DOHH2 (cell line): ENCODE measurements around the gene WWC1.

Experiments
- H3F3A ChIP-seq: fragments of 200-600 bp; sonication (generic), shearing (Covaris generic); 2 replicates; pipeline ENCODE4 v1.6.0; 2016; ENCODE audit warnings: antibody characterized with exemption, mild to moderate bottlenecking; ENCODE audit not compliant: control insufficient read depth, insufficient read depth
- H3K27ac ChIP-seq: fragments of 200-600 bp; sonication (generic); 2 replicates; pipeline ENCODE4 v1.5.1; 2014; ENCODE audit warnings: low read depth, mild to moderate bottlenecking, low read length, moderate library complexity
- H3K27me3 ChIP-seq: fragments of 200-600 bp; sonication (generic); 2 replicates; pipeline ENCODE4 v1.6.1; 2014; ENCODE audit warnings: mild to moderate bottlenecking, low read length, mixed read lengths; ENCODE audit not compliant: control insufficient read depth
- H3K36me3 ChIP-seq: fragments of 200-600 bp; sonication (generic); 2 replicates; pipeline ENCODE4 v1.6.1; 2014; ENCODE audit warnings: mild to moderate bottlenecking, low read length, moderate library complexity, mixed read lengths; ENCODE audit not compliant: control insufficient read depth
- H3K4me1 ChIP-seq: fragments of 200-600 bp; sonication (generic); 2 replicates; pipeline ENCODE4 v1.6.1; 2014; ENCODE audit warnings: mild to moderate bottlenecking, low read length, mixed read lengths; ENCODE audit not compliant: control insufficient read depth
- H3K4me2 ChIP-seq: fragments of 200-600 bp; sonication (generic); 2 replicates; pipeline ENCODE4 v1.6.0; 2014; ENCODE audit warnings: mild to moderate bottlenecking, low read length, moderate library complexity
- H3K4me3 ChIP-seq: fragments of 200-600 bp; sonication (generic); 2 replicates; pipeline ENCODE4 v1.5.1; 2014; ENCODE audit warnings: mild to moderate bottlenecking, low read length, mixed read lengths
- H3K79me2 ChIP-seq: fragments of 200-600 bp; sonication (generic); 2 replicates; pipeline ENCODE4 v1.6.1; 2014; ENCODE audit warnings: mild to moderate bottlenecking, low read length, mixed read lengths; ENCODE audit not compliant: control insufficient read depth
- H3K9me2 ChIP-seq: fragments of 200-600 bp; sonication (generic); replicated peaks from 2 replicates; pipeline ENCODE4 v1.6.1; 2014; ENCODE audit warnings: mild to moderate bottlenecking, low read length, mixed read lengths; ENCODE audit not compliant: control insufficient read depth
- H3K9me3 ChIP-seq: fragments of 200-600 bp; sonication (generic); 2 replicates; pipeline ENCODE4 v1.6.1; 2014; ENCODE audit warnings: antibody characterized with exemption, low read length, mixed read lengths; ENCODE audit not compliant: control insufficient read depth, insufficient read depth
- H4K20me1 ChIP-seq: fragments of 200-600 bp; sonication (generic); 2 replicates; pipeline ENCODE4 v1.6.0; 2014; ENCODE audit warnings: low read depth, mild to moderate bottlenecking, antibody characterized with exemption, low read length, moderate library complexity; ENCODE audit not compliant: control insufficient read depth, insufficient read depth
- CTCF ChIP-seq: fragments of 200-600 bp; sonication (generic); IDR thresholded peaks from one replicate; pipeline ENCODE4 v1.5.1; 2014; ENCODE audit warnings: antibody characterized with exemption, mild to moderate bottlenecking, low read depth, low read length; ENCODE audit not compliant: poor library complexity, severe bottlenecking
- EZH2phosphoT487 ChIP-seq: fragments of 200-600 bp; sonication (generic); IDR thresholded peaks from 2 replicates; pipeline ENCODE4 v1.6.1; 2017; ENCODE audit warnings: borderline replicate concordance, mild to moderate bottlenecking, antibody characterized with exemption, low read length, moderate library complexity, mixed read lengths

The WWC1 gene

GRCh38 chr5:168295574-168296201 lies 4.2 kb downstream of the WWC1 start:
- peaks cover 3% of the 10 kb centered on the region; the same call in 1 of the 2 replicates for H3K4me1 ChIP-seq
- H3K27me3 ChIP-seq = peaks cover 17% of the 10 kb centered on the region
- H3K9me2 ChIP-seq = no peaks in the 10 kb centered on the region
- H4K20me1 ChIP-seq = no peaks in the 10 kb centered on the region
- H3K4me2 ChIP-seq = no peak overlapping the region
- no peak overlapping the region for H3K27ac ChIP-seq
- H3K79me2 ChIP-seq = no peaks in the 10 kb centered on the region
- H3K9me3 ChIP-seq = no peaks in the 10 kb centered on the region
- H3K4me3 ChIP-seq = no peak overlapping the region
- TF ChIP-seq CTCF (no peak), EZH2phosphoT487 (no peak)
- H3K36me3 ChIP-seq = no peaks in the 10 kb centered on the region
- H3F3A ChIP-seq = no peaks in the 10 kb centered on the region

GRCh38 chr5:168296682-168297081 lies 5.2 kb downstream of the WWC1 start:
- Histone ChIP-seq H4K20me1 (no peaks in the 10 kb centered on the region), H3K36me3 (no peaks in the 10 kb centered on the region), H3F3A (no peaks in the 10 kb centered on the region), H3K79me2 (no peaks in the 10 kb centered on the region), H3K9me2 (no peaks in the 10 kb centered on the region), H3K4me1 (peaks cover 3% of the 10 kb centered on the region; the same call in 1 of the 2 replicates), H3K4me2 (no peak overlapping the region), H3K4me3 (no peak overlapping the region), H3K27me3 (peaks cover 17% of the 10 kb centered on the region), H3K9me3 (no peaks in the 10 kb centered on the region), H3K27ac (no peak overlapping the region)
- TF ChIP-seq CTCF = no peak
- no peak for TF ChIP-seq EZH2phosphoT487

- Histone ChIP-seq H3K27me3 (peaks cover under 1% of the 10 kb centered on the region; the same call in 1 of the 2 replicates), H3K4me1 (no peaks in the 10 kb centered on the region), H3K9me2 (no peaks in the 10 kb centered on the region), H3K9me3 (no peaks in the 10 kb centered on the region), H3K79me2 (no peaks in the 10 kb centered on the region), H3K27ac (no peak overlapping the region), H3K36me3 (no peaks in the 10 kb centered on the region), H3F3A (no peaks in the 10 kb centered on the region), H4K20me1 (no peaks in the 10 kb centered on the region), H3K4me3 (no peak overlapping the region), H3K4me2 (no peak overlapping the region)
- TF ChIP-seq CTCF (no peak), EZH2phosphoT487 (no peak)
Observed at GRCh38 chr5:168298949-168299348, 7.5 kb downstream of the WWC1 start.
